DOHH2 (cell line): ENCODE measurements around the gene L3MBTL4.

ENCODE experiments used
- CTCF ChIP-seq: fragments of 200-600 bp; sonication (generic); IDR thresholded peaks from one replicate; pipeline ENCODE4 v1.5.1; 2014; ENCODE audit warnings: antibody characterized with exemption, mild to moderate bottlenecking, low read depth, low read length; ENCODE audit not compliant: poor library complexity, severe bottlenecking
- EZH2phosphoT487 ChIP-seq: fragments of 200-600 bp; sonication (generic); IDR thresholded peaks from 2 replicates; pipeline ENCODE4 v1.6.1; 2017; ENCODE audit warnings: borderline replicate concordance, mild to moderate bottlenecking, antibody characterized with exemption, low read length, moderate library complexity, mixed read lengths

GRCh38 chr18:6266212-6266611 is 148.5 kb downstream of the L3MBTL4 start:
- TF ChIP-seq CTCF (no peak), EZH2phosphoT487 (no peak)
